WTC11 (cell line): ENCODE results near the gene NBL1.

Source experiments
- ATF3 ChIP-seq: sonication (generic); formaldehyde crosslinking; conservative IDR thresholded peaks from 2 replicates; pipeline ENCODE4 v1.8.1; 2022; ENCODE audit warnings: mild to moderate bottlenecking, missing genetic modification reagents
- CTCF ChIP-seq: fragments of 200-600 bp; IDR thresholded peaks from 2 replicates; pipeline ENCODE4 v1.8.0; 2022; ENCODE audit warnings: antibody characterized with exemption
- ESRRA ChIP-seq: sonication (generic); formaldehyde crosslinking; IDR thresholded peaks from 2 replicates; pipeline ENCODE4 v1.8.1; 2022; ENCODE audit warnings: mild to moderate bottlenecking, missing genetic modification reagents, borderline replicate concordance
- TCF7 ChIP-seq: sonication (generic); formaldehyde crosslinking; IDR thresholded peaks from 2 replicates; pipeline ENCODE4 v1.8.0; 2022; ENCODE audit warnings: mild to moderate bottlenecking, low read depth, missing genetic modification reagents, moderate library complexity

GRCh38 chr1:19596714-19597495 lies 47.2 kb upstream of the NBL1 start:
- no peak for TF ChIP-seq ATF3 (CRISPR knock-in tag)
- no peak for TF ChIP-seq CTCF
- no peak for TF ChIP-seq TCF7
- peak; percentile 97 for TF ChIP-seq ESRRA (CRISPR knock-in tag)
